HG02973 (cell line): ENCODE results near the gene LRRTM2.

Experiments used
- ATAC-seq: cut with Tn5 transposase; IDR thresholded peaks from one replicate; pipeline ENCODE4 v1.9.1; 2021; ENCODE audit warnings: moderate library complexity; ENCODE audit not compliant: unreplicated experiment

LRRTM2 gene

DNA sequence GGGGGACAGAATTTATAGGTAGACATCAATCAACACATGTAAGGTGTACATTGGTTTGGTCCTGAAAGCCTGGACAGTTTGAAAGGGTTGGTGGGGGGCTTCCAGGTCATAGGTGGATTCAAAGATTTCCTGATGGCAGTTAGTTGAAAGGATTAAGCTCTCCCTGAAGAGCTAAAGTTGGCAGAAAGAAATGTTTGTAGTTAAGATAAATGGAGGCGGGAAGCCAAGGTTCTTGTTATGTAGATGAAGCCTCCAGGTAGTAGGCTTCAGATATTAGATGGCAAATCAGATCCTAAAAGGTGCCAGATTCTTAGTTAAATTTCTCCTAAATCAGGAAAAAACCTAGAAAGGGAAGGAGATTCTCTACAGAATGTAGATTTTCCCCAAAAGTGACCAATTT lies 9.0 kb upstream of the LRRTM2 start:
- no peak for ATAC-seq

- ATAC-seq: no peak
Measured at GRCh38 chr5:138883211-138883610, 8.1 kb upstream of the LRRTM2 start.

- no peak for ATAC-seq
Measured at GRCh38 chr5:138878437-138879235, 3.5 kb upstream of the LRRTM2 start.

DNA sequence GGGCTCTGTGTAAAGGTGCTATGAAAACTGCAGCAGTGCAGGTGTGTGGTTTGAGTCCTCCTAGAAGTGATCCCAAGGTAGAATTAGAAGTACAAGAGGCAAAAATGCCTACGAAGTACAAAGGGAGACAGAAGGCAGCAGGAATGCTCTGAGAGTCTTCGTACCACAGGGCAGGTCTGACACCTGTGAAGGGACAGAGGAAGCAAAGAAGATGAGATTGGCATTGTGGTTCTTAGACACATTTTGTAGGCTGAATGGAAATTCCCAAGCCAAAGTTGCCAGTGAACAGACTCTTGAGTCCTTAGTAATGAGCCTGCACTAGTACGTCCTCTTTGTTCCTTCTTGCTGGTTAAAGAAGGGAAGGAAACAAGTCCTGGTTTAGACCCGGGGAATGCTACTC lies 1.7 kb upstream of the LRRTM2 start:
- no peak for ATAC-seq

GRCh38 chr5:138875946-138876345 lies 811 bp upstream of the LRRTM2 start:
- no peak for ATAC-seq

- ATAC-seq: no peak
Measured at GRCh38 chr5:138875552-138875875, 379 bp upstream of the LRRTM2 start.

DNA sequence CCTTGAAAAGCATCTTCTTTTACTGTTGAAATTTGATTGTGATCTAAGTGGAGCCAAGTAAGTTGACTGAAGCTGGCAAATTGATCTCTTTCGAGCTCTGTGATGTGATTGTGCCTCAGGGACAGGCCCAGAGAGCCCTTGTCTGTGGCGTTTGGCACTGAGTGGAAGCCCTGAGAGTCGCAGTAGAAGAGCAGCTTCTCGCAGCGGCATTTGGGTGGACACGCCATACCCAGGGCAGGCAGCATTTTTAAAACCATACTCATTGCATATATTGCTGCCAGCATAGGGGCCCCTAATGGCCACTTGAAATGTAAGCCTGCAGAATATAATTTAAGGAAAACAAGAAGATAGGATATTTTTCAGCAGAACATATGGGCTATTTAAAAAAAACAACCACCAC lies 894 bp downstream of the LRRTM2 start:
- no peak for ATAC-seq

- ATAC-seq: no peak
Measured at GRCh38 chr5:138873466-138874221, 1.5 kb downstream of the LRRTM2 start.

DNA sequence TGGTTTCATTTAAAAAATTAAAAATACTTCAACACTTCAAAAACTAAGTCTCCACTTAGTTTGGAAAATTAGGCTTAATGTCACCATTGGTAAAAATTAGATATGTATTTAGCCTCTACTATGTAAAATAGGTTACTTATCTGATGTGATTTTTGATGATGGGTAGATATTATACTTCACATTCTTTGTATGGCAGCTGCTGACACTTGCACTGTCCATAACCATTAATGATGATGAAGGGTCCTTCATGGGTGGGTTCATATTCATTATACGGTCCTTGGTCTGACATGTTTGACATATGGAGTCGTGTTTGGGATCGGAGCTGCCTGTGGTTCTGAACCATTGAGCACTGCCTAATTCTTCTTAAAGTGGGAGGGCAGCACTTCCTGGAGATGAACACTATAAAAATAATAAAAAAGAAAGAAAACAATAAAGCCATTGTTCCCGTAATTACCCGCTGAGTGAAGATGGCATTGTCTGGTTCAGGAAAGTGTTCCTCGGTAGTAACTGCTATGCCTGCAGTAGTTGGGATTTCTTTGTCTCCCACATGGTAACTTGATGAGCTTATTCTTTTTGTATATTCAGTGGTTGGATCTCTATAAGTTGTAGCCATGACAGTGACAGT lies 2.2 kb downstream of the LRRTM2 start:
- ATAC-seq: no peak

- ATAC-seq: no peak
Measured at GRCh38 chr5:138870611-138871010, 4.5 kb downstream of the LRRTM2 start.

DNA sequence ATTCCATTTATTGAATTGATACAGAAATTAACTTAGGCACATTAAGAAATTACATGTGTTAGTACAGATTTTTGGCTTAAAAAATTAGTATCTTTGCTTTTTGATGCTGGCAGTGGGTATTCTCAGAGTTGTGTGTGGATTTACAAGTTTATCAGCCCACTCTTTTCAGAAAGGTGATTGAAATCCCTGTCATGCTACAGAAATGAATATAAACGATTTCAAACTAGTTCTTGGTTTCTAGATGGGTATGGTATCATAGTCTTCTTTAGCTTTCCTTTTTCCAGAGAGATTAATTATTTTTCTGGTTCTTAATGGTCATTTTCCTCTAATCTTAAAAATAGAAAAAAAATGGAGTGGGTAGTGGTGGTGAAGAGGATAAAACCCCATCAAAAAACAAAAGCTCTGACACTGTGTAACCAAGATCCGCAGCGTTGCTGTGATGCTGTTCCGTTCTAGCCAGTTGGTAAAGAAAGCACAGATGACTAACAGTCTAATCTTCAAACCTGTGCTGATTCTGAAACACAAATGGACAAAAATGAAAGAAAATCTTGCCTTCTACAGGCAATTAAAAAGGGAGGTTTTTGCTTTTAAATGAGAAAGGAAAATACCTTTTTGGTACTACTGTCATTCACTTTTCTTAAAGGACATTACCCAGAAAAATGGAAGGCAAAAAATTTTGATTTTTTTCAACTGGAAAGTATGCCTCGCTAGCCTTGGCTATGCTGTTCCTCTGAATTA lies 5.2 kb downstream of the LRRTM2 start:
- ATAC-seq: no peak

GRCh38 chr5:138869038-138869437 lies 6.1 kb downstream of the LRRTM2 start:
- ATAC-seq: no peak

DNA sequence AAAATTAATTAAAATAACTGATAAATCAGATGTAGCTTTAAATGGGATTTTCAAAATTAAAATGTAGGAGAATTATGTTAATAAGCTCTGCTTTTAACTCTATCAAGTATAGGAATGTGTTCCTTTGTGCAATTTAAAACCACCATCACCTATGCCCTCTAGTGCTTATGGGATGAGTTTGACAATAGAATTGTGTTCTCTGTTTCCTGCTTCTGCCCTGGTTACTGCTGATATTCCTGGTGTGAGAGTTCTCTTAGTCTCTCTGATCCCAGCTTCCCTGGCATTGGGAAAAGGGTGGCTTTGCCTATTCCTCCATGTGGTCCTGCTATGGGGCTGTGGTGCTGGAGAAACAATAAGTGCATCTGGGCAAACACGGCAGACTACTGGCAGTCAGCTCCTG lies 8.1 kb downstream of the LRRTM2 start:
- ATAC-seq: no peak

DNA sequence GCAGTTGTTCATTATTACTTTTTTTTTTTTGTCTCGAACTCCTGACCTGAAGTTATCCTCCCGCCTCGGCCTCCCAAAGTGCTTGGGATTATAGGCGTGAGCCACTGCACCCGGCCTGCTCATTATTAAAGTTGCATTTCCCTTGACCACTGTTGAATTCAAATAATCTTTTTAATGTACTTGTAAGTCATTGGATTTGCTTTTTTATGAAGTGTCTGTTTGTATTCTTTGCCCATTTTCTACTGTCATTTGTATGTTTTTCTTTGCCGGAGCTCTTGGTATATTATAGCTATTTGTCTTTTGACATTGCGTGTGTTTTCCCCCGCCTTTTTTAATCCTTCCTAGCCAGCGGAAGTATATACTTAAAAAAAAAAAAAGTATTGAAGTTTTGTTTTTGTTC lies 22.0 kb downstream of the LRRTM2 start:
- no peak for ATAC-seq

GRCh38 chr5:138850865-138851435 lies 24.2 kb downstream of the LRRTM2 start:
- ATAC-seq: no peak

GRCh38 chr5:138849882-138850281 lies 25.3 kb downstream of the LRRTM2 start:
- no peak for ATAC-seq

GRCh38 chr5:138849439-138849838 lies 25.7 kb downstream of the LRRTM2 start:
- ATAC-seq: no peak

DNA sequence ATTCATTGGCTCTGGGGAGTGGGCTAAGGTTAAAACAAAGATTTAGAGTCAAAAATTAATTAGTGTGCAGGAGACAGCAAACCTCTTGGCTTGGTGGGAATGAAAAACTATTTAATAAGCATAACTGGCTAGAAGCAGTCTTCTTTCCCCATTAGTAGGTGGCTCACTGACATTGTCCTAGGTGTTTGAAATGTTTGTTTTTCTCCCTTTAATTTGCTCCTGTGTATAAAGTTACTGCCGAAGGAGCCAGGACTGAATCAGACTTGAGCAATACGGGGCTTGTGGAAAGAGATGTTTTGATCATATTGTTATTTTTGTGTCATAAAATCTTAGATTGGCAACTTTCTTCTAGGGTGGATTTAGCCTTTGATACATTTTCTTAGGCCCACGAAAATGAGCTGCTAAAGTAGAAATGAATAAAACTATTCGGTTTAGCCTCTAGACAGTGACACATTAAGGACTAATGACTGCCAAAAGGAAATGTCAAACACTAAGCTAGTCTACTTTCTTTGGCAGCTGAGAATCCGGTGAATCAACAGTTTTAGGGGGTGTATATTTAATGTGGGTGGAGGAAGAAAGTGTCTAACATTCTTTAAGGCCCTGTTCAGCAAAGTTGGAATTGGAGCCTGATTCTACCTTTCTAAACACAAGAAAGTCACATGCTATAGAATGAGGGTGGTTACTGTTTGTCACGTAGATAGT lies 30.2 kb downstream of the LRRTM2 start:
- ATAC-seq: no peak

- ATAC-seq: no peak
Measured at GRCh38 chr5:138844125-138844461, 31.0 kb downstream of the LRRTM2 start.

DNA sequence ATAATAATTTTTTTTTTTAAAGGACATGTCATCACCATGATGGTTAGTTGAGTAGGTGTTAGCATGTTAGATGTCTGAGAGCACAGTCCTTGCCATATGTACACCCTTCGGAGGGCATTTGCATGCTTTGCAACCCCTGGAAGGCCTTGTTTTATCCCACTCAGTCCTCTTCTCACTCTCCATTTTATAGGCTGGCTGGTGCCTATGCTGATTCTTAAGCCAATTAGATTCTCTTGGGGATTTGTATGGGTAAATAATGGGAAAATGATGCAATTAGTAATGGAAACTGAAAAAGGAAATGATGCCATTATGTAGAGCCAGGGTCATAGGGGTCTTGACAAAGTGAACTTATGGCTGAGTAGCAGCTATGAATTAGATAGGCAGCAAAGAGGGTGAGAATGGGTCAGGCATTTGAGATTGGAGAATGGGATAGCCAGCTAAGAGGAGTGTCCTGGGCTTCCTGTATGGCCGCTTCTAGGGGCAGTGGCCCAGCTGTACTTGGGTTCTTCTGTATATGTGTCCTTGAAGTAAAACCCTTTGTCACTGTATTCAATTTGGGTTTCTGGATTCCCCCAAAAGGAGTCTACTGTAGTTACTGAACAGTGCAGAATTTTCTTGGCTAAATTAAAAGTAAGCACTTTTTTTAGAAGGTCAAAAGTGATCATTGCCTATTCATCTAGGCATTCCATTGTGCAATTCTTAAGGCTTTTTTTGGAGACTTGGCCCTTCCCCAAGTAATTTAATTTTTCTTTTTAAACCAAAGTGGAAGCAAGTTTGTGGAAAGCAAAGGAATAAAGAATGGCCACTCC lies 31.6 kb downstream of the LRRTM2 start:
- ATAC-seq: no peak
